Measurements from ENCODE around the gene ZNF408. TPM values are rescaled to one million over a fixed set of nuclear protein-coding genes. Genes with fewer than 3 reads are reported as not detected.

ZNF408 gene
- total and polyA plus RNA-seq, 2 experiments from 2014 or later, result 6.1 to 17.2 TPM

GRCh38 chr11:46666516-46666915 is 34.3 kb upstream of the ZNF408 start:
- H3K4me1 ChIP-seq (ENCODE audit: insufficient read depth), result no peaks in the 10 kb centered on the region
- H3F3A ChIP-seq (replicated peaks; ENCODE audit: low read depth), result peaks cover 8% of the 10 kb centered on the region; the same call in 1 of the 2 replicates
- peaks cover 4% of the 10 kb centered on the region for H4K20me1 ChIP-seq (replicated peaks; ENCODE audit: insufficient read depth)
- no peaks in the 10 kb centered on the region for H3K79me2 ChIP-seq (replicated peaks; ENCODE audit: insufficient read depth)
- peaks cover 1% of the 10 kb centered on the region for H3K27me3 Mint-ChIP-seq (ENCODE audit: insufficient read depth, low read depth, poor library complexity)
- H3K4me2 ChIP-seq, result no peak overlapping the region
- no peak overlapping the region for H3K4me3 Mint-ChIP-seq
- H2AFZ ChIP-seq, result no peak overlapping the region
- H3K27ac ChIP-seq (ENCODE audit: low read depth), result no peak overlapping the region; the same call in 1 of the 2 replicates
- H3K9me3 Mint-ChIP-seq, result no peaks in the 10 kb centered on the region
- H3K4me3 ChIP-seq, result no peak overlapping the region
- H3K36me3 Mint-ChIP-seq (ENCODE audit: low read depth), result peaks cover 53% of the 10 kb centered on the region; the same call in 2 of the 3 replicates
- no peaks in the 10 kb centered on the region for H3K27me3 ChIP-seq (ENCODE audit: insufficient read depth)
- H3K27ac Mint-ChIP-seq, result no peak overlapping the region
- no peak for DNase-seq (ENCODE audit: low spot score)
- H3K36me3 ChIP-seq (ENCODE audit: insufficient read depth), result peaks cover 31% of the 10 kb centered on the region
- H3K9me2 ChIP-seq (ENCODE audit: insufficient read depth), result no peaks in the 10 kb centered on the region
- no peaks in the 10 kb centered on the region for H3K4me1 Mint-ChIP-seq
- TF ChIP-seq STAT1 (IDR thresholded peaks at IDR 0.05; ENCODE audit: unreplicated experiment) (no peak), CTCF (conservative IDR thresholded peaks at IDR 0.05; ENCODE audit: low read depth in 2 of 2) (no peak), CREB1 (CRISPR knock-in tag; IDR thresholded peaks at IDR 0.05; ENCODE audit: low read depth) (no peak)
- no peak for ATAC-seq

GRCh38 chr11:46667043-46667481 is 33.8 kb upstream of the ZNF408 start:
- Mint-ChIP-seq H3K4me3 (no peak overlapping the region), H3K9me3 (no peaks in the 10 kb centered on the region), H3K4me1 (no peaks in the 10 kb centered on the region), H3K36me3 (ENCODE audit: low read depth) (peaks cover 58% of the 10 kb centered on the region), H3K27me3 (ENCODE audit: insufficient read depth, low read depth, poor library complexity) (peaks cover 1% of the 10 kb centered on the region), H3K27ac (no peak overlapping the region)
- H4K20me1 ChIP-seq (replicated peaks; ENCODE audit: insufficient read depth), result peaks cover 4% of the 10 kb centered on the region
- no peak overlapping the region for H2AFZ ChIP-seq
- no peak overlapping the region for H3K27ac ChIP-seq (ENCODE audit: low read depth)
- no peak for ATAC-seq
- DNase-seq (ENCODE audit: low spot score), result no peak
- H3F3A ChIP-seq (replicated peaks; ENCODE audit: low read depth), result peaks cover 8% of the 10 kb centered on the region; the same call in 1 of the 2 replicates
- no peaks in the 10 kb centered on the region for H3K4me1 ChIP-seq (ENCODE audit: insufficient read depth)
- H3K36me3 ChIP-seq (ENCODE audit: insufficient read depth), result peaks cover 31% of the 10 kb centered on the region
- H3K4me3 ChIP-seq, result no peak overlapping the region
- no peak overlapping the region for H3K4me2 ChIP-seq
- H3K79me2 ChIP-seq (replicated peaks; ENCODE audit: insufficient read depth), result no peaks in the 10 kb centered on the region
- no peaks in the 10 kb centered on the region for H3K27me3 ChIP-seq (ENCODE audit: insufficient read depth)
- no peaks in the 10 kb centered on the region for H3K9me2 ChIP-seq (ENCODE audit: insufficient read depth)
- no peak for TF ChIP-seq POLR2AphosphoS5 (IDR thresholded peaks at IDR 0.05; ENCODE audit: low read depth)
- no peak for TF ChIP-seq ZNF462 (CRISPR knock-in tag; IDR thresholded peaks at IDR 0.05)
- no peak for TF ChIP-seq REST (IDR thresholded peaks at IDR 0.05; ENCODE audit: unreplicated experiment)
- no peak for TF ChIP-seq NANOG (IDR thresholded peaks at IDR 0.05; ENCODE audit: borderline replicate concordance)
- no peak for TF ChIP-seq CREB1 (CRISPR knock-in tag; IDR thresholded peaks at IDR 0.05; ENCODE audit: low read depth)
- TF ChIP-seq CTCF (conservative IDR thresholded peaks at IDR 0.05; ENCODE audit: low read depth in 2 of 2), result no peak

All from GM23338 (cell line).